ENCODE data around the gene PPP6R1. TPM values are rescaled to one million over a fixed set of nuclear protein-coding genes. Genes with fewer than 3 reads are reported as not detected.

Gene PPP6R1
- 100 to 1,000 TPM; 167 to 168 TPM for total RNA-seq
- polyA plus RNA-seq: 100 to 1,000 TPM in 1 of 3 donors, 10 to 100 TPM in 2; 57.3 to 131 (median 60.9) TPM
- total RNA-seq: 192 to 312 (median 254) reads per million in 6 experiments

GRCh38 chr19:55258828-55259539 lies at the start of gene PPP6R1:
Gene PPP6R1, minus strand, starts transcription at chr19:55259017. Its CDS starts 11,914 bp downstream, at chr19:55247103.
- Mint-ChIP-seq H3K27me3 (no peaks in the 10 kb centered on the region), H3K4me3 (peak within 1 kb of the TSS; percentile 95 to 99 (median 98)), H3K27ac (peak within 1 kb of the TSS; percentile 98 to 100 (median 99)), H3K9me3 (no peaks in the 10 kb centered on the region), H3K36me3 (peaks cover 0 to 8% (median 0%) of the 10 kb centered on the region in 3 donors), H3K4me1 (peaks cover 20 to 51% (median 43%) of the 10 kb centered on the region in 4 donors)
- ATAC-seq (peak; percentile 77 to 81), DNase-seq (peak; percentile 88 to 99 (median 94))
- POLR2A ChIA-PET: interaction anchor here (0.6 to 8.1 kb wide), 24 partner anchors 8 to 1070 kb away, joined by 3 to 142 read pairs (median 6); partner anchors contain the start of genes FIZ1, HSPBP1, KMT5C and MBOAT7

GRCh38 chr19:55308281-55308680 lies 49.5 kb upstream of the PPP6R1 start:
- POLR2A ChIA-PET: no interaction called here
- no peak for DNase-seq
- Mint-ChIP-seq H3K27me3 (no peaks in the 10 kb centered on the region), H3K36me3 (peaks cover 0 to 3% (median 2%) of the 10 kb centered on the region in 3 donors), H3K27ac (no peak overlapping the region), H3K9me3 (peaks cover 0 to 2% (median 0%) of the 10 kb centered on the region in 9 donors), H3K4me1 (peaks cover 0 to 6% (median 2%) of the 10 kb centered on the region in 4 donors), H3K4me3 (no peak overlapping the region)
- no peak for ATAC-seq

GRCh38 chr19:55306712-55307111 lies 47.9 kb upstream of the PPP6R1 start:
- peak overlapping the region in 1 of 10 donors; percentile 24 for H3K27ac Mint-ChIP-seq
- H3K27me3 Mint-ChIP-seq: no peaks in the 10 kb centered on the region
- H3K4me3 Mint-ChIP-seq: no peak overlapping the region
- no peaks in the 10 kb centered on the region for H3K9me3 Mint-ChIP-seq
- DNase-seq (no peak), ATAC-seq (no peak)
- peaks cover 5 to 12% (median 7%) of the 10 kb centered on the region in 4 donors for H3K4me1 Mint-ChIP-seq
- POLR2A ChIA-PET: no interaction called here
- peaks cover 0 to 3% (median 2%) of the 10 kb centered on the region in 3 donors for H3K36me3 Mint-ChIP-seq

GRCh38 chr19:55305983-55306562 lies 47.3 kb upstream of the PPP6R1 start:
- Mint-ChIP-seq H3K27ac (no peak overlapping the region), H3K9me3 (no peaks in the 10 kb centered on the region), H3K4me3 (peak overlapping the region in 1 of 10 donors; percentile 69), H3K4me1 (peaks cover 7 to 14% (median 11%) of the 10 kb centered on the region in 4 donors), H3K27me3 (no peaks in the 10 kb centered on the region), H3K36me3 (peaks cover 0 to 3% (median 2%) of the 10 kb centered on the region in 3 donors)
- ATAC-seq (no peak), DNase-seq (no peak)
- POLR2A ChIA-PET: no interaction called here

GRCh38 chr19:55305491-55305890 lies 46.7 kb upstream of the PPP6R1 start:
- Mint-ChIP-seq H3K36me3 (peaks cover 0 to 3% (median 2%) of the 10 kb centered on the region in 3 donors), H3K27ac (peak overlapping the region in 7 of 10 donors; percentile 34 to 89 (median 78)), H3K4me3 (peak overlapping the region in 1 of 10 donors; percentile 28), H3K9me3 (no peaks in the 10 kb centered on the region), H3K27me3 (no peaks in the 10 kb centered on the region), H3K4me1 (peaks cover 7 to 14% (median 11%) of the 10 kb centered on the region in 4 donors)
- POLR2A ChIA-PET: no interaction called here
- DNase-seq (peak in 9 of 10 donors; percentile 28 to 79 (median 48)), ATAC-seq (peak; percentile 54 to 68)

- peak overlapping the region in 3 of 10 donors; percentile 34 to 78 (median 56) for H3K27ac Mint-ChIP-seq
- H3K36me3 Mint-ChIP-seq: peaks cover 0 to 2% (median 0%) of the 10 kb centered on the region in 3 donors
- H3K4me1 Mint-ChIP-seq: peaks cover 5 to 14% (median 11%) of the 10 kb centered on the region in 4 donors
- ATAC-seq (no peak), DNase-seq (no peak)
- H3K4me3 Mint-ChIP-seq: no peak overlapping the region
- H3K9me3 Mint-ChIP-seq: no peaks in the 10 kb centered on the region
- H3K27me3 Mint-ChIP-seq: peaks cover 0 to 2% (median 0%) of the 10 kb centered on the region in 5 donors
- POLR2A ChIA-PET: no interaction called here
Observed at GRCh38 chr19:55304980-55305379, 46.2 kb upstream of the PPP6R1 start.

GRCh38 chr19:55304279-55304978 lies 45.6 kb upstream of the PPP6R1 start:
- POLR2A ChIA-PET: interaction anchor here (1.1 kb wide), 1 partner anchor 51 kb away, joined by 3 read pairs; no protein-coding TSS in a partner anchor
- ATAC-seq: no peak

GRCh38 chr19:55303477-55303876 lies 44.7 kb upstream of the PPP6R1 start:
- Mint-ChIP-seq H3K4me3 (no peak overlapping the region), H3K4me1 (peaks cover 5 to 14% (median 11%) of the 10 kb centered on the region in 4 donors), H3K27me3 (peaks cover 0 to 3% (median 0%) of the 10 kb centered on the region in 5 donors), H3K36me3 (no peaks in the 10 kb centered on the region), H3K27ac (no peak overlapping the region), H3K9me3 (no peaks in the 10 kb centered on the region)
- no peak for ATAC-seq
- DNase-seq: no peak
- POLR2A ChIA-PET: interaction anchor here (1.1 to 2.8 kb wide), 5 partner anchors 23 to 88 kb away, joined by 3 to 21 read pairs (median 3); partner anchors contain the start of genes KMT5C and TMEM238

More at GRCh38 chr19:55304279-55304978, 45.6 kb upstream of the PPP6R1 start:
- DNase-seq: no peak
- Mint-ChIP-seq H3K27ac (no peak overlapping the region), H3K4me3 (no peak overlapping the region), H3K36me3 (peaks cover 0 to 2% (median 0%) of the 10 kb centered on the region in 3 donors), H3K9me3 (no peaks in the 10 kb centered on the region), H3K4me1 (peaks cover 5 to 14% (median 11%) of the 10 kb centered on the region in 4 donors), H3K27me3 (peaks cover 0 to 3% (median 0%) of the 10 kb centered on the region in 5 donors)

- no peak for DNase-seq
- H3K9me3 Mint-ChIP-seq: no peaks in the 10 kb centered on the region
- H3K27ac Mint-ChIP-seq: peak overlapping the region; percentile 73 to 96 (median 92)
- ATAC-seq: no peak
- peaks cover 0 to 3% (median 0%) of the 10 kb centered on the region in 5 donors for H3K27me3 Mint-ChIP-seq
- H3K4me1 Mint-ChIP-seq: peaks cover 5 to 14% (median 11%) of the 10 kb centered on the region in 4 donors
- peak overlapping the region; percentile 84 to 95 (median 90) for H3K4me3 Mint-ChIP-seq
- H3K36me3 Mint-ChIP-seq: no peaks in the 10 kb centered on the region
- POLR2A ChIA-PET: interaction anchor here (0.8 to 2.8 kb wide), 12 partner anchors 10 to 107 kb away, joined by 3 to 21 read pairs (median 4); partner anchors contain the start of genes BRSK1, HSPBP1, KMT5C and PPP6R1
Observed at GRCh38 chr19:55302318-55302703, 43.5 kb upstream of the PPP6R1 start.

- Mint-ChIP-seq H3K4me3 (peak overlapping the region; percentile 84 to 95 (median 90)), H3K27me3 (peaks cover 0 to 3% (median 0%) of the 10 kb centered on the region in 5 donors), H3K36me3 (no peaks in the 10 kb centered on the region)
Observed at GRCh38 chr19:55301459-55302317, 42.9 kb upstream of the PPP6R1 start.

GRCh38 chr19:55300886-55301458 lies 42.2 kb upstream of the PPP6R1 start:
- no peak for ATAC-seq
- Mint-ChIP-seq H3K36me3 (no peaks in the 10 kb centered on the region), H3K27ac (peak overlapping the region in 5 of 10 donors; percentile 53 to 96 (median 92)), H3K4me1 (peaks cover 6 to 17% (median 12%) of the 10 kb centered on the region in 4 donors), H3K4me3 (peak overlapping the region in 9 of 10 donors; percentile 84 to 93 (median 89)), H3K27me3 (peaks cover 0 to 3% (median 0%) of the 10 kb centered on the region in 5 donors), H3K9me3 (no peaks in the 10 kb centered on the region)
- no peak for DNase-seq
- POLR2A ChIA-PET: interaction anchor here (0.7 to 2.8 kb wide), 8 partner anchors 9 to 108 kb away, joined by 3 to 21 read pairs (median 7); partner anchors contain the start of genes HSPBP1, PPP6R1, TMEM238 and UBE2S

More at GRCh38 chr19:55301459-55302317, 42.9 kb upstream of the PPP6R1 start:
- Mint-ChIP-seq H3K9me3 (no peaks in the 10 kb centered on the region), H3K4me1 (peaks cover 5 to 14% (median 11%) of the 10 kb centered on the region in 4 donors), H3K27ac (peak overlapping the region; percentile 73 to 96 (median 92))
- POLR2A ChIA-PET: interaction anchor here (0.7 to 2.8 kb wide), 12 partner anchors 9 to 107 kb away, joined by 3 to 21 read pairs (median 4); partner anchors contain the start of genes BRSK1, HSPBP1, KMT5C and PPP6R1
- peak; percentile 91 to 99 (median 94) for DNase-seq
- peak; percentile 92 to 94 for ATAC-seq

Measured in naive thymus-derived CD8-positive, alpha-beta T cell (primary cell).